PC-9 (cell line): Measurements from ENCODE around the gene TMPO. TPM values are rescaled to one million over a fixed set of nuclear protein-coding genes. Genes with fewer than 3 reads are reported as not detected.
A peak's percentile ranks its signal among the peaks of the same experiment; 100 is the strongest.

Experiments
- BruUV-seq: library from RNA; stranded (reverse); fragments of 400-500 nt; replicated peaks from 2 replicates; lab custom pipeline; 2021; lab: Mats Ljungman, UMichigan
- CTCF ChIA-PET: fragments of 300-600 bp; sonication (Branson Sonifier 250); formaldehyde crosslinking; loops from one replicate; lab custom pipeline; 2022; ENCODE audit warnings: antibody characterized with exemption; lab: Charles Lee
- POLR2A ChIA-PET: fragments of 300-600 bp; sonication (Branson Sonifier 250); formaldehyde crosslinking; loops from one replicate; lab custom pipeline; 2022; ENCODE audit warnings: antibody characterized with exemption; ENCODE audit not compliant: unreplicated experiment; lab: Charles Lee
- DNase-seq, 2 experiments: peaks; one replicate each; pipeline versions ENCODE4 v3.0.0 to v3.0.0-alpha.2; 2015 to 2022; ENCODE audit warnings: mixed read lengths in 1 of 2
- H2AFZ ChIP-seq: fragments of 200-600 bp; sonication (generic); 2 replicates; pipeline ENCODE4 v1.8.1; 2017; ENCODE audit warnings: antibody characterized with exemption
- H3F3A ChIP-seq: fragments of 200-600 bp; sonication (generic); 2 replicates; pipeline ENCODE4 v1.8.1; 2017; ENCODE audit warnings: antibody characterized with exemption, mild to moderate bottlenecking, low read depth; ENCODE audit not compliant: insufficient read depth
- H3K27ac ChIP-seq: fragments of 200-600 bp; sonication (generic); 2 replicates; pipeline ENCODE4 v1.6.1; 2016; ENCODE audit warnings: mixed run types
- H3K27me3 ChIP-seq: fragments of 200-600 bp; sonication (generic); 2 replicates; pipeline ENCODE4 v1.6.1; 2016; ENCODE audit warnings: low read depth, mixed run types; ENCODE audit not compliant: insufficient read depth
- H3K36me3 ChIP-seq: fragments of 200-600 bp; sonication (generic); 2 replicates; pipeline ENCODE4 v1.6.1; 2016; ENCODE audit warnings: low read depth, mixed run types
- H3K4me1 ChIP-seq: fragments of 200-600 bp; sonication (generic); replicated peaks from 2 replicates; pipeline ENCODE4 v1.6.1; 2016; ENCODE audit warnings: mixed run types; ENCODE audit not compliant: insufficient read depth
- H3K4me2 ChIP-seq: fragments of 200-600 bp; sonication (generic); 2 replicates; pipeline ENCODE4 v1.6.1; 2017; ENCODE audit warnings: mixed run types
- H3K4me3 ChIP-seq: fragments of 200-600 bp; sonication (generic); 2 replicates; pipeline ENCODE4 v1.6.1; 2016; ENCODE audit warnings: mixed run types
- H3K79me2 ChIP-seq: fragments of 200-600 bp; sonication (generic); 2 replicates; pipeline ENCODE4 v1.6.1; 2017; ENCODE audit warnings: low read depth, mixed run types
- H3K9me2 ChIP-seq: fragments of 200-600 bp; sonication (generic); 2 replicates; pipeline ENCODE4 v1.8.1; 2017; ENCODE audit warnings: mild to moderate bottlenecking; ENCODE audit not compliant: insufficient read depth
- H3K9me3 ChIP-seq: fragments of 200-600 bp; sonication (generic); 2 replicates; pipeline ENCODE4 v1.8.1; 2016; ENCODE audit warnings: low read depth; ENCODE audit not compliant: insufficient read depth
- H4K20me1 ChIP-seq: fragments of 200-600 bp; sonication (generic); 2 replicates; pipeline ENCODE4 v1.8.1; 2017; ENCODE audit not compliant: insufficient read depth
- EZH2 ChIP-seq: fragments of 200-600 bp; sonication (generic); IDR thresholded peaks from 2 replicates; pipeline ENCODE4 v1.8.0; 2017; ENCODE audit warnings: antibody characterized with exemption, low read depth
- intact Hi-C: fragments of 100-400 bp; cut with micrococcal nuclease; formaldehyde crosslinking; loops from one replicate; pipeline ENCODE4 v1.10.0; 2022; ENCODE audit not compliant: unreplicated experiment
- total RNA-seq: library from RNA; stranded (reverse); gene quantifications from 2 replicates; pipeline ENCODE4 v1.2.3, GENCODE V29; 2021
- TF ChIP-seq, protein P1 (sequence below): fragments of 200-600 bp; sonication (generic); conservative IDR thresholded peaks from 2 replicates; pipeline ENCODE4 v1.6.1; 2017; ENCODE audit warnings: mixed run types, antibody characterized with exemption, mild to moderate bottlenecking, moderate library complexity

Gene TMPO
- total RNA-seq, 1 experiment from 2014 or later, result 171 TPM

- Histone ChIP-seq H2AFZ (no peak overlapping the region), H3K4me3 (no peak overlapping the region), H3K4me2 (no peak overlapping the region), H3K27ac (no peak overlapping the region), H3K27me3 (no peaks in the 10 kb centered on the region), H3K79me2 (no peaks in the 10 kb centered on the region), H4K20me1 (no peaks in the 10 kb centered on the region), H3K9me2 (no peaks in the 10 kb centered on the region), H3K9me3 (no peaks in the 10 kb centered on the region), H3K36me3 (no peaks in the 10 kb centered on the region), H3F3A (no peaks in the 10 kb centered on the region; the same call in 1 of the 2 replicates), H3K4me1 (no peaks in the 10 kb centered on the region)
- no peak for DNase-seq
- ChIA-PET POLR2A (no interaction called here), CTCF (no interaction called here)
- intact Hi-C loops, result no loop called here
- TF ChIP-seq EZH2, result no peak
- TF ChIP-seq, protein P1, sequence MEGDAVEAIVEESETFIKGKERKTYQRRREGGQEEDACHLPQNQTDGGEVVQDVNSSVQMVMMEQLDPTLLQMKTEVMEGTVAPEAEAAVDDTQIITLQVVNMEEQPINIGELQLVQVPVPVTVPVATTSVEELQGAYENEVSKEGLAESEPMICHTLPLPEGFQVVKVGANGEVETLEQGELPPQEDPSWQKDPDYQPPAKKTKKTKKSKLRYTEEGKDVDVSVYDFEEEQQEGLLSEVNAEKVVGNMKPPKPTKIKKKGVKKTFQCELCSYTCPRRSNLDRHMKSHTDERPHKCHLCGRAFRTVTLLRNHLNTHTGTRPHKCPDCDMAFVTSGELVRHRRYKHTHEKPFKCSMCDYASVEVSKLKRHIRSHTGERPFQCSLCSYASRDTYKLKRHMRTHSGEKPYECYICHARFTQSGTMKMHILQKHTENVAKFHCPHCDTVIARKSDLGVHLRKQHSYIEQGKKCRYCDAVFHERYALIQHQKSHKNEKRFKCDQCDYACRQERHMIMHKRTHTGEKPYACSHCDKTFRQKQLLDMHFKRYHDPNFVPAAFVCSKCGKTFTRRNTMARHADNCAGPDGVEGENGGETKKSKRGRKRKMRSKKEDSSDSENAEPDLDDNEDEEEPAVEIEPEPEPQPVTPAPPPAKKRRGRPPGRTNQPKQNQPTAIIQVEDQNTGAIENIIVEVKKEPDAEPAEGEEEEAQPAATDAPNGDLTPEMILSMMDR, result no peak
- no TSS peak for BruUV-seq
Measured at GRCh38 chr12:98559666-98560065, 44.3 kb downstream of the TMPO start.

- Histone ChIP-seq H3K79me2 (no peaks in the 10 kb centered on the region), H3K4me2 (no peak overlapping the region), H2AFZ (no peak overlapping the region), H4K20me1 (no peaks in the 10 kb centered on the region), H3K27me3 (no peaks in the 10 kb centered on the region), H3K27ac (no peak overlapping the region), H3K36me3 (no peaks in the 10 kb centered on the region), H3K9me3 (no peaks in the 10 kb centered on the region), H3K4me3 (no peak overlapping the region), H3F3A (no peaks in the 10 kb centered on the region), H3K9me2 (no peaks in the 10 kb centered on the region), H3K4me1 (no peaks in the 10 kb centered on the region)
- CTCF ChIA-PET, result interaction anchor here (0.7 kb wide), 1 partner anchor 1222 kb away, joined by 3 read pairs; no protein-coding TSS in a partner anchor
- no peak for DNase-seq
- POLR2A ChIA-PET, result interaction anchor here (0.6 kb wide), 1 partner anchor 1716 kb away, joined by 6 read pairs; no protein-coding TSS in a partner anchor
- BruUV-seq, result no TSS peak
- intact Hi-C loops, result no loop called here
- TF ChIP-seq EZH2, result no peak
- TF ChIP-seq, protein P1, result no peak
Measured at GRCh38 chr12:98561846-98562245, 46.5 kb downstream of the TMPO start.

GRCh38 chr12:98572010-98572409, 56.6 kb downstream of the TMPO start:
- no peaks in the 10 kb centered on the region for H3K79me2 ChIP-seq
- H3K27me3 ChIP-seq, result no peaks in the 10 kb centered on the region
- ChIA-PET CTCF (interaction anchor here (0.7 kb wide), 1 partner anchor 19 kb away, joined by 3 read pairs; no protein-coding TSS in a partner anchor), POLR2A (no interaction called here)
- H3K9me2 ChIP-seq, result no peaks in the 10 kb centered on the region
- H3K27ac ChIP-seq, result no peak overlapping the region
- TF ChIP-seq, protein P1, result peak; percentile 33; the same call in 1 of the 2 replicates
- no peak for TF ChIP-seq EZH2
- no peaks in the 10 kb centered on the region for H3K9me3 ChIP-seq
- intact Hi-C loops, result no loop called here
- no peak overlapping the region for H3K4me3 ChIP-seq
- H3K4me1 ChIP-seq, result no peaks in the 10 kb centered on the region; the same call in 1 of the 2 replicates
- H4K20me1 ChIP-seq, result no peaks in the 10 kb centered on the region
- 0 out of 2 replicates have a peak, but pooled peaks cover 4% of the 10 kb centered on the region for H3F3A ChIP-seq
- BruUV-seq, result no TSS peak
- no peak overlapping the region for H3K4me2 ChIP-seq
- no peak overlapping the region for H2AFZ ChIP-seq
- DNase-seq, result no peak
- no peaks in the 10 kb centered on the region for H3K36me3 ChIP-seq
